RWPE2 (cell line): Measurements from ENCODE around the gene DOCK8.
A peak's percentile ranks its signal among the peaks of the same experiment; 100 is the strongest.

Experiments
- ATAC-seq: fragments of 200-7000 bp; cut with Tn5 transposase; 3 replicates; pipeline ENCODE4 v1.9.1; 2021; ENCODE audit warnings: low read depth
- DNase-seq: peaks from one replicate; pipeline ENCODE4 v3.0.0-alpha.2; 2020; ENCODE audit warnings: low spot score
- H3K27ac ChIP-seq: fragments of 450-650 bp; 2 replicates; pipeline ENCODE4 v1.5.1; 2017; ENCODE audit warnings: mild to moderate bottlenecking; ENCODE audit not compliant: poor library complexity, severe bottlenecking
- H3K27me3 ChIP-seq: fragments of 250-450 bp; sonication (Bioruptor Pico); 2 replicates; pipeline ENCODE4 v1.5.1; 2021; ENCODE audit warnings: mild to moderate bottlenecking, moderate library complexity; ENCODE audit not compliant: insufficient read depth, poor library complexity, severe bottlenecking
- H3K36me3 ChIP-seq: fragments of 250-450 bp; sonication (Bioruptor Pico); 2 replicates; pipeline ENCODE4 v1.5.1; 2020; ENCODE audit warnings: low read depth, mild to moderate bottlenecking, moderate library complexity
- H3K4me1 ChIP-seq: fragments of 250-450 bp; sonication (Bioruptor Pico); 2 replicates; pipeline ENCODE4 v1.5.1; 2021; ENCODE audit warnings: mild to moderate bottlenecking, moderate library complexity; ENCODE audit not compliant: insufficient read depth, poor library complexity, severe bottlenecking
- H3K4me3 ChIP-seq: fragments of 250-450 bp; sonication (Bioruptor Pico); 2 replicates; pipeline ENCODE4 v1.5.1; 2021; ENCODE audit warnings: mild to moderate bottlenecking, moderate library complexity; ENCODE audit not compliant: severe bottlenecking
- H3K9me3 ChIP-seq: fragments of 250-450 bp; sonication (Bioruptor Pico); 2 replicates; pipeline ENCODE4 v1.5.1; 2021; ENCODE audit warnings: mild to moderate bottlenecking, moderate library complexity; ENCODE audit not compliant: severe bottlenecking
- TF ChIP-seq, protein P1 (sequence below): fragments of 450-650 bp; IDR thresholded peaks from one replicate; pipeline ENCODE4 v1.5.1; 2017; ENCODE audit warnings: mild to moderate bottlenecking, moderate library complexity; ENCODE audit not compliant: poor library complexity, severe bottlenecking

The DOCK8 gene

DNA sequence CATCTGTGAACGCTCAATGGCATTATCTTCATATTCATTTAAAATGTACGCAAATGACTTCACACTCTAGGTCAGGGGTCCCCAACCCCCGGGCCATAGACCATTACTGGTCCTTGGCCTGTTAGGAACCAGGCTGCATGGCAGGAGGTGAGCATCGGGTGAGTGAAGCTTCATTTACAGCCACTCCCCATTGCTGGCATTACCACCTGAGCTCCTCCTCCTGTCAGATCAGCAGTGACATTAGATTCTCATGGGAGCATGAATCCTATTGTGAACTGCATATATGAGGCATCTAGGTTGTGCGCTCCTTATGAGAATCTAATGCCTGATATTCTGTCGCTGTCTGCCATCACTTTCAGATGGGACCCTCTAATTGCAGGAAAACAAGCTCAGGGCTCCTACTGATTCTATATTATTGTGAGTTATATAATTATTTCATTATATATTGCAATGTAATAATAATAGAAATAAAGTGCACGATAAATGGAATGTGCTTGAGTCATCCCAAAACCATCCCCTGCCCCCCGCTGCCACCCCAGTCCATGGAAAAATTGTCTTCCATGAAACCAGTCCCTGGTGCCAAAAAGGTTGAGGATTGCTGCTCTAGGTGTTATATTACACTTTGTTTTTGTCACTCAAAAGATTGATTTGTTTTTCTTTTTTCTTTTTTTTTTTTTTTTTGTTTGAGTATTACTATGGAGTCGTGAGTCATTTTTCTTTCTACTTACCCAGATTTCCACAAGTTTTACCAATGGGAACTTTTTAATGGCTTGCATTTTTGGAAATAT, 127.2 kb downstream of the DOCK8 start:
- DNase-seq (no peak), ATAC-seq (no peak)
- Histone ChIP-seq H3K4me3 (no peak overlapping the region), H3K27me3 (no peaks in the 10 kb centered on the region), H3K36me3 (no peaks in the 10 kb centered on the region), H3K4me1 (no peaks in the 10 kb centered on the region), H3K9me3 (no peaks in the 10 kb centered on the region), H3K27ac (no peak overlapping the region)
- TF ChIP-seq, protein P1, sequence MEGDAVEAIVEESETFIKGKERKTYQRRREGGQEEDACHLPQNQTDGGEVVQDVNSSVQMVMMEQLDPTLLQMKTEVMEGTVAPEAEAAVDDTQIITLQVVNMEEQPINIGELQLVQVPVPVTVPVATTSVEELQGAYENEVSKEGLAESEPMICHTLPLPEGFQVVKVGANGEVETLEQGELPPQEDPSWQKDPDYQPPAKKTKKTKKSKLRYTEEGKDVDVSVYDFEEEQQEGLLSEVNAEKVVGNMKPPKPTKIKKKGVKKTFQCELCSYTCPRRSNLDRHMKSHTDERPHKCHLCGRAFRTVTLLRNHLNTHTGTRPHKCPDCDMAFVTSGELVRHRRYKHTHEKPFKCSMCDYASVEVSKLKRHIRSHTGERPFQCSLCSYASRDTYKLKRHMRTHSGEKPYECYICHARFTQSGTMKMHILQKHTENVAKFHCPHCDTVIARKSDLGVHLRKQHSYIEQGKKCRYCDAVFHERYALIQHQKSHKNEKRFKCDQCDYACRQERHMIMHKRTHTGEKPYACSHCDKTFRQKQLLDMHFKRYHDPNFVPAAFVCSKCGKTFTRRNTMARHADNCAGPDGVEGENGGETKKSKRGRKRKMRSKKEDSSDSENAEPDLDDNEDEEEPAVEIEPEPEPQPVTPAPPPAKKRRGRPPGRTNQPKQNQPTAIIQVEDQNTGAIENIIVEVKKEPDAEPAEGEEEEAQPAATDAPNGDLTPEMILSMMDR, result no peak

DNA sequence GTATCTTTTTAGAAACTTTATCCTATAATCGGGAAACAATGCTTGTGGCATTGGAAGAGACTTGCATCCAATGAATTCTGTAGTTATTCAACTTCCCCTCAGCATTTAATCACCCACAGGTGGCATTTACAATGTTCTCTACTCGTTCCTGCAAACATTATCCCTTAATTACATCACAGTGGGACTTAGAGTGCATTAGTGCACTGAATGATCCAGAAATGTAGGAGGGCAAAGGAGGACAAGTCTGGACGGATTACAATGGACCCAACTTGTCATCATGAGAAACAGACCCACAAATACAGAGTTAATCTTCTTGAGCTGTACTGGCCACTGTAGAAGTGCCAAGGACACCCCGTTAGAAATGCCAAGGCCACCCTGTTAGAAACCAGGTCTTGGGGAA, 129.1 kb downstream of the DOCK8 start:
- DNase-seq (no peak), ATAC-seq (no peak)
- Histone ChIP-seq H3K4me3 (no peak overlapping the region), H3K36me3 (no peaks in the 10 kb centered on the region), H3K27ac (no peak overlapping the region), H3K27me3 (no peaks in the 10 kb centered on the region), H3K4me1 (no peaks in the 10 kb centered on the region), H3K9me3 (no peaks in the 10 kb centered on the region)
- TF ChIP-seq, protein P1, result no peak

DNA sequence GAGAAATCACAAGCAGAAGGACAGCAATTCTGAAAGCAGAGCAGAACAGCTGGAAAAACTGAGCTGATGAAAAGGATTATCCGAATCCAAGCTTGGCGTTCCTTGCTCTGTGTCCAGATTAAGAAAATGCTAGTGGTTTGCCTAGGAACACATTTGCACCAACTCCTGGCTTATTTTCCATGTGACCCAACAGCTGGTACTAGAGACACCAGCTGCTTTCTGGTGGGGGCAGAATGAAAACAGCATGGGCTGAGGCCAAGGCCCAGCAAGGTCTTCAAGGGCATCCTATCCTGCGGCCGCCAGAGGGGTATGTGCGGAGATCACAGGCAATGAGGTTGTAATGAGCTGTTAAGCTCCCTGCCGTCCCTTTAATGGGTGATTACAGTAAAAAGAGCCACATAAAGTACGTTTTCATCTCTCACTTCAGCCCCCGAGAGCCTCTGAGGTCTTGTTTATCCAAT, 131.5 kb downstream of the DOCK8 start:
- H3K36me3 ChIP-seq, result no peaks in the 10 kb centered on the region
- ATAC-seq, result no peak
- DNase-seq, result no peak
- H3K27me3 ChIP-seq, result peaks cover 5% of the 10 kb centered on the region
- H3K9me3 ChIP-seq, result no peaks in the 10 kb centered on the region
- no peaks in the 10 kb centered on the region for H3K4me1 ChIP-seq
- TF ChIP-seq, protein P1, result no peak
- H3K4me3 ChIP-seq, result no peak overlapping the region
- H3K27ac ChIP-seq, result no peak overlapping the region

DNA sequence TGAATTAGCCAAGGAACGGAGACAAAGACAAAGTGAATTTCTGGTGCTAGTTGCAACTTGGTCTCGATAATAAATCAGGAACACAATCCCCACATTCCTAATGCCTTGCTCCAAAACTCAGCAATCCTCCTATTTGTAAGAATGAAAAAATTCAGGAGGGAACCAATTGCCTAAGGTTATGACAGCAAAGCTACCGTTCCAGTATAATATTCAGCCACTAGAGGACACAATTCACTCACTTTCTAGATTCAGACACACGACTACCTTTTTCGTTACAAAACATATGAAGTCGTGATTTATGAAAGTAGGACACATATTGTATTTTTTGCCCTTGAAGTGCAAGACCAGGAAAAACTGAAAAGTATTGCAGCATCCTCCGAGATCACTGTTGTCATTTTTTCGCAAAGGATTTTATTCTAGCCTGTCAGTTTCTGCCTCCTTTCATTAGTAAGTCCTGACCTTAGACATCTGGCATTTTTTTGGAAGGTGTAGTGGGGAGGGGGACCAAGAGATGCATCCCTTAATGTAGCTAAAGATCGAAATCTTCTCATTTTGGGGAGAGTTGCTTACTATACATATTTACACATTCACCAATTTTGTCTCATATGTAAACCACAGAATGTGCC, 133.1 kb downstream of the DOCK8 start:
- no peak overlapping the region for H3K4me3 ChIP-seq
- H3K4me1 ChIP-seq, result no peaks in the 10 kb centered on the region
- no peak overlapping the region for H3K27ac ChIP-seq
- no peaks in the 10 kb centered on the region for H3K36me3 ChIP-seq
- DNase-seq, result no peak
- H3K27me3 ChIP-seq, result peaks cover 5% of the 10 kb centered on the region
- peak; percentile 74 for ATAC-seq
- no peaks in the 10 kb centered on the region for H3K9me3 ChIP-seq
- TF ChIP-seq, protein P1, result peak; percentile 92

DNA sequence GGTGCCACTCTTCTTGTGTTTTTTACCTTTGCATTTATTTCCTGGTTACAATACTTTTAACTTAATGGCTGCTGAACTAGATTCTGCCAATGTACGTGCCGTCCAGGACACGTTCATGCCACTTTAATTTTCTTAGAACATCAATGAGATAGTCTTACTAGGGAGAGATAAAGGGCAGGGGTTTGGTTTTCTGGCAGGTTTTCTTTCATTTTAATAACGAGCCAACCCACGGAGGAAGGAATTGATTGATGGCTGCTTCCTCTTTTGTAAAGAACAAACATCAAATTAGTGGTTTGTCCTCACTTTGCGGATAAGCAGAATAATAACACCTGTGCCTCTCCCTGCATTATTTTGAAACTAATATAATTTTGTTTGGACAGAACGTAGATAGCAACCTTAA, 135.7 kb downstream of the DOCK8 start:
- Histone ChIP-seq H3K4me3 (no peak overlapping the region), H3K9me3 (no peaks in the 10 kb centered on the region), H3K4me1 (no peaks in the 10 kb centered on the region), H3K27ac (no peak overlapping the region), H3K27me3 (peaks cover 5% of the 10 kb centered on the region), H3K36me3 (no peaks in the 10 kb centered on the region)
- no peak for DNase-seq
- ATAC-seq, result no peak
- TF ChIP-seq, protein P1, result no peak
